Keratinocyte (primary cell): ENCODE data around the gene SCFD2. TPM values are rescaled to one million over a fixed set of nuclear protein-coding genes. Genes with fewer than 3 reads are reported as not detected.

Experiments used
- DNase-seq: peaks from one replicate; pipeline ENCODE4 v3.0.0-alpha.2; 2011; ENCODE audit warnings: low read depth, missing footprints, low spot score
- FAIRE-seq: peaks from 2 replicates; lab custom pipeline; 2011; peaks lifted over from hg19 to GRCh38; lab: Jason Lieb, UNC
- H2AFZ ChIP-seq: 2 replicates; pipeline ENCODE4 v1.6.0; 2012; ENCODE audit warnings: low read length, control low read depth, inconsistent platforms; ENCODE audit not compliant: control insufficient read depth
- H3K27ac ChIP-seq: 2 replicates; pipeline ENCODE4 v1.5.1; 2011; ENCODE audit warnings: low read length; ENCODE audit not compliant: control insufficient read depth, insufficient read depth
- H3K27me3 ChIP-seq: 3 replicates; pipeline ENCODE4 v1.6.0; 2011; ENCODE audit warnings: low read length; ENCODE audit not compliant: control insufficient read depth, insufficient read depth; ENCODE audit errors: extremely low read depth
- H3K36me3 ChIP-seq, 2 experiments: 2 replicates in 1 of 2; 3 replicates in 1 of 2; pipeline ENCODE4 v1.5.1; 2011; ENCODE audit warnings: low read length in 2 of 2, mild to moderate bottlenecking in 1 of 2; ENCODE audit not compliant: control insufficient read depth in 2 of 2, insufficient read depth in 2 of 2; ENCODE audit errors: extremely low read depth in 1 of 2
- H3K4me1 ChIP-seq: 3 replicates; pipeline ENCODE4 v1.5.1; 2011; ENCODE audit warnings: low read length; ENCODE audit not compliant: control insufficient read depth, insufficient read depth; ENCODE audit errors: extremely low read depth
- H3K4me2 ChIP-seq: 3 replicates; pipeline ENCODE4 v1.6.0; 2011; ENCODE audit warnings: low read depth, low read length; ENCODE audit not compliant: control insufficient read depth, insufficient read depth; ENCODE audit errors: extremely low read depth
- H3K4me3 ChIP-seq, 3 experiments: fragments of 200-600 bp in 1 of 3; sonication (generic) in 1 of 3; 2 replicates in 2 of 3; 3 replicates in 1 of 3; pipeline ENCODE4 v1.5.1; 2011 to 2016; ENCODE audit warnings: low read length in 3 of 3, mild to moderate bottlenecking in 3 of 3, control low read depth in 2 of 3, inconsistent platforms in 1 of 3, low read depth in 1 of 3, mixed read lengths in 1 of 3, mixed run types in 1 of 3, moderate library complexity in 1 of 3; ENCODE audit not compliant: control insufficient read depth in 2 of 3, insufficient read depth in 2 of 3; ENCODE audit errors: extremely low read depth in 1 of 3
- H3K79me2 ChIP-seq: 2 replicates; pipeline ENCODE4 v1.6.0; 2012; ENCODE audit warnings: low read length; ENCODE audit not compliant: control insufficient read depth, insufficient read depth
- H3K9ac ChIP-seq: 3 replicates; pipeline ENCODE4 v1.6.0; 2011; ENCODE audit warnings: low read length; ENCODE audit not compliant: control insufficient read depth, insufficient read depth; ENCODE audit errors: extremely low read depth
- H3K9me1 ChIP-seq: 3 replicates; pipeline ENCODE4 v1.6.0; 2011; ENCODE audit warnings: low read length; ENCODE audit not compliant: control insufficient read depth, insufficient read depth; ENCODE audit errors: extremely low read depth
- H3K9me3 ChIP-seq: 2 replicates; pipeline ENCODE4 v1.5.1; 2012; ENCODE audit warnings: low read depth, low read length; ENCODE audit not compliant: control insufficient read depth
- H4K20me1 ChIP-seq: 3 replicates; pipeline ENCODE4 v1.6.0; 2011; ENCODE audit warnings: low read length; ENCODE audit not compliant: control insufficient read depth, insufficient read depth; ENCODE audit errors: extremely low read depth
- EZH2 ChIP-seq: IDR thresholded peaks from one replicate; pipeline ENCODE4 v1.6.1; 2012; ENCODE audit warnings: inconsistent platforms, mild to moderate bottlenecking, low read length, moderate library complexity
- dilution Hi-C: fragments of 300-500 bp; cut with MboI; formaldehyde crosslinking; loops from one replicate; pipeline ENCODE4 v1.7.0; 2020; ENCODE audit warnings: low sequenced_read_pairs; ENCODE audit not compliant: extremely low pct_ligation_motif_present
- polyA plus RNA-seq, 5 experiments: library from polyadenylated mRNA; depleted of rRNA in 3 of 5; stranded (reverse) in 3 of 5; stranded (forward) in 1 of 5; unstranded in 1 of 5; fragments of >200 nt; gene quantifications; 1 replicate in 1 of 5; 2 replicates in 3 of 5; 3 replicates in 1 of 5; pipeline versions ENCODE4 v1.2.1 to v1.2.3, GENCODE V29; 2011 to 2012; ENCODE audit warnings: missing spikeins in 2 of 5, low read depth in 1 of 5, low replicate concordance in 1 of 5
- TF ChIP-seq, protein P1 (sequence below), 3 experiments: IDR thresholded peaks in 1 of 3; conservative IDR thresholded peaks in 1 of 3; optimal IDR thresholded peaks in 1 of 3; 2 replicates in 2 of 3; 3 replicates in 1 of 3; pipeline versions ENCODE3 to v1.5.1; 2011; ENCODE audit warnings: low read length in 3 of 3, mild to moderate bottlenecking in 3 of 3, moderate library complexity in 2 of 3, control low read depth in 1 of 3, inconsistent platforms in 1 of 3; ENCODE audit not compliant: insufficient read depth in 2 of 3; ENCODE audit errors: extremely low read depth in 1 of 3

The SCFD2 gene
- polyA plus RNA-seq, 1 donor (not counting 4 experiments of a cell fraction or from before 2014, with no cell fraction given): 13.9 TPM

DNA sequence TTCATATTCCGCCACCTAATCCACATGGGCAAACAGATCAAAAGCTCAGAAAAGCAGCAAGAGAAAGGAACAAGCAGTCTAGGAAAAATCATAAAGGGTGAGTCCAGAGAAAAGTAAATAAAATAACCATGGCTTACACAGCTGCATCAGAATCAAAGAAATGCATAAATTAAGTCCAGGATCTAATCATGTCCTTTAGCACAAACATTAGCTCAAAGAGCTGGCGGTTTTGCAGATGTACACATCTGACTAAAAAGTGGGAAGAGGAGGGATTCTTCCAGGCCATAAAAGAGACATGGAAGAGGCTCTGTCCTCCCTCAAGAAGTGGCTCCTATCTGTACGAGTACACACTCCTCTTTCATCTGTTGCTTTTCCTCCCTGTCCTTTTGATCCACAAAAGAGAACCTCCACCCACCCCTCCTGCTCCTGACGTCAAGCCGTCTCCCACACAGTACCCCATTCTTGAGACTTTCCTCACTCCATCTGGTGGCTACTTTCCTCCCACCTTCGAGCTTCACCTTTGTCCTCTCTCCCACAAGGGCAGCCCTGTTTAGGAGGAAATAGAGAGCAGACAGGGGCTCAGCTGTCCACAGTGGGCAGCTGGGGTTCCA, 411.2 kb downstream of the SCFD2 start:
- dilution Hi-C loops: no loop called here
- Histone ChIP-seq H3K9ac (no peak overlapping the region), H3K9me3 (no peaks in the 10 kb centered on the region), H3K36me3 (no peaks in the 10 kb centered on the region), H3K4me3 (no peak overlapping the region), H3K27ac (no peak overlapping the region), H3K79me2 (no peaks in the 10 kb centered on the region), H4K20me1 (no peaks in the 10 kb centered on the region), H3K9me1 (no peaks in the 10 kb centered on the region), H3K27me3 (no peaks in the 10 kb centered on the region), H3K4me1 (no peaks in the 10 kb centered on the region), H2AFZ (no peak overlapping the region), H3K4me2 (no peak overlapping the region)
- no peak for FAIRE-seq
- TF ChIP-seq, protein P1, sequence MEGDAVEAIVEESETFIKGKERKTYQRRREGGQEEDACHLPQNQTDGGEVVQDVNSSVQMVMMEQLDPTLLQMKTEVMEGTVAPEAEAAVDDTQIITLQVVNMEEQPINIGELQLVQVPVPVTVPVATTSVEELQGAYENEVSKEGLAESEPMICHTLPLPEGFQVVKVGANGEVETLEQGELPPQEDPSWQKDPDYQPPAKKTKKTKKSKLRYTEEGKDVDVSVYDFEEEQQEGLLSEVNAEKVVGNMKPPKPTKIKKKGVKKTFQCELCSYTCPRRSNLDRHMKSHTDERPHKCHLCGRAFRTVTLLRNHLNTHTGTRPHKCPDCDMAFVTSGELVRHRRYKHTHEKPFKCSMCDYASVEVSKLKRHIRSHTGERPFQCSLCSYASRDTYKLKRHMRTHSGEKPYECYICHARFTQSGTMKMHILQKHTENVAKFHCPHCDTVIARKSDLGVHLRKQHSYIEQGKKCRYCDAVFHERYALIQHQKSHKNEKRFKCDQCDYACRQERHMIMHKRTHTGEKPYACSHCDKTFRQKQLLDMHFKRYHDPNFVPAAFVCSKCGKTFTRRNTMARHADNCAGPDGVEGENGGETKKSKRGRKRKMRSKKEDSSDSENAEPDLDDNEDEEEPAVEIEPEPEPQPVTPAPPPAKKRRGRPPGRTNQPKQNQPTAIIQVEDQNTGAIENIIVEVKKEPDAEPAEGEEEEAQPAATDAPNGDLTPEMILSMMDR (optimal IDR thresholded peaks at IDR 0.05 in 1 of 3, IDR thresholded peaks at IDR 0.05 in 1 of 3, conservative IDR thresholded peaks at IDR 0.05 in 1 of 3; ENCODE audit: extremely low read depth in 1 of 3, insufficient read depth in 2 of 3, low read length in 3 of 3): no peak
- TF ChIP-seq EZH2: no peak
- DNase-seq: no peak

GRCh38 chr4:52952540-52952939, 413.3 kb downstream of the SCFD2 start:
- Histone ChIP-seq H3K36me3 (no peaks in the 10 kb centered on the region), H3K9ac (no peak overlapping the region), H2AFZ (no peak overlapping the region), H3K27ac (no peak overlapping the region), H3K4me3 (no peak overlapping the region), H4K20me1 (no peaks in the 10 kb centered on the region), H3K27me3 (no peaks in the 10 kb centered on the region), H3K4me2 (no peak overlapping the region), H3K9me1 (no peaks in the 10 kb centered on the region), H3K79me2 (no peaks in the 10 kb centered on the region), H3K4me1 (peaks cover 2% of the 10 kb centered on the region), H3K9me3 (no peaks in the 10 kb centered on the region)
- no peak for TF ChIP-seq EZH2
- TF ChIP-seq, protein P1 (optimal IDR thresholded peaks at IDR 0.05 in 1 of 3, IDR thresholded peaks at IDR 0.05 in 1 of 3, conservative IDR thresholded peaks at IDR 0.05 in 1 of 3; ENCODE audit: extremely low read depth in 1 of 3, insufficient read depth in 2 of 3, low read length in 3 of 3): no peak
- FAIRE-seq: no peak
- DNase-seq: no peak
- dilution Hi-C loops: no loop called here
